Mucosa of gallbladder (tissue), 1 donor: ENCODE data around the gene ZNF280B. TPM values are rescaled to one million over a fixed set of nuclear protein-coding genes. Genes with fewer than 3 reads are reported as not detected.
"Not testable (repeated sequence)": the region's sequence is repeated elsewhere in the genome, so short reads cannot be mapped to it uniquely, and the experiment has no call there.

Source experiments
- DNase-seq: peaks from one replicate; pipeline ENCODE4 v3.0.0-alpha.2; 2020; ENCODE audit warnings: low spot score
- total RNA-seq: library from RNA; stranded (reverse); gene quantifications from one replicate; pipeline ENCODE4 v1.2.1, GENCODE V29; 2021
- donor health status: DM: no; HTN: no; CAD: no.

The ZNF280B gene
- total RNA-seq, 1 donor from 2014 or later, result 1.3 TPM

GRCh38 chr22:22534604-22535415, 26.3 kb upstream of the ZNF280B start:
- no peak for DNase-seq

GRCh38 chr22:22533863-22534262, 25.3 kb upstream of the ZNF280B start:
- no peak for DNase-seq

GRCh38 chr22:22533417-22533816, 24.9 kb upstream of the ZNF280B start:
- DNase-seq, result no peak

GRCh38 chr22:22532547-22533071, 24.1 kb upstream of the ZNF280B start:
- DNase-seq, result not testable (repeated sequence)

- no peak for DNase-seq
Measured at GRCh38 chr22:22531770-22532546, 23.4 kb upstream of the ZNF280B start.

GRCh38 chr22:22528780-22529179, 20.2 kb upstream of the ZNF280B start:
- DNase-seq, result no peak

GRCh38 chr22:22527312-22527711, 18.8 kb upstream of the ZNF280B start:
- no peak for DNase-seq

- DNase-seq, result no peak
Measured at GRCh38 chr22:22526125-22526912, 17.8 kb upstream of the ZNF280B start.

- no peak for DNase-seq
Measured at GRCh38 chr22:22523494-22523893, 15.0 kb upstream of the ZNF280B start.

GRCh38 chr22:22521631-22522030, 13.1 kb upstream of the ZNF280B start:
- no peak for DNase-seq

GRCh38 chr22:22520667-22521602, 12.4 kb upstream of the ZNF280B start:
- no peak for DNase-seq

GRCh38 chr22:22520020-22520656, 11.6 kb upstream of the ZNF280B start, which contains the start of gene ZNF280A:
Gene ZNF280A, minus strand, starts transcription at chr22:22520270. Its CDS starts 4,640 bp downstream, at chr22:22515630.
- no peak for DNase-seq

GRCh38 chr22:22519591-22519990, 11.0 kb upstream of the ZNF280B start:
- no peak for DNase-seq

GRCh38 chr22:22516992-22517391, 8.4 kb upstream of the ZNF280B start:
- DNase-seq, result no peak

GRCh38 chr22:22515890-22516289, 7.3 kb upstream of the ZNF280B start:
- DNase-seq, result no peak

- DNase-seq, result not testable (repeated sequence)
Measured at GRCh38 chr22:22514431-22514830, 5.9 kb upstream of the ZNF280B start.

- DNase-seq, result no peak
Measured at GRCh38 chr22:22513619-22514018, 5.1 kb upstream of the ZNF280B start.

GRCh38 chr22:22512951-22513350, 4.4 kb upstream of the ZNF280B start:
- DNase-seq, result no peak

- not testable (repeated sequence) for DNase-seq
Measured at GRCh38 chr22:22510833-22511232, 2.3 kb upstream of the ZNF280B start.

- not testable (repeated sequence) for DNase-seq
Measured at GRCh38 chr22:22509912-22510311, 1.4 kb upstream of the ZNF280B start.
